ENCODE results near the gene PLEK2. TPM values are rescaled to one million over a fixed set of nuclear protein-coding genes. Genes with fewer than 3 reads are reported as not detected.
"Not testable (repeated sequence)": the region's sequence is repeated elsewhere in the genome, so short reads cannot be mapped to it uniquely, and the experiment has no call there.

The PLEK2 gene
- total RNA-seq, 1 experiment from 2014 or later = 1.3 TPM

GRCh38 chr14:67343601-67344230 lies 68.2 kb downstream of the PLEK2 start:
- TF ChIP-seq E2F4 (CRISPR knock-in tag; IDR thresholded peaks at IDR 0.05; ENCODE audit: borderline replicate concordance, low read depth) (no peak), MXD4 (CRISPR knock-in tag; IDR thresholded peaks at IDR 0.05; ENCODE audit: borderline replicate concordance) (no peak), ZNF263 (CRISPR knock-in tag; IDR thresholded peaks at IDR 0.05; ENCODE audit: low read depth) (no peak), KAT7 (CRISPR knock-in tag; IDR thresholded peaks at IDR 0.05; ENCODE audit: borderline replicate concordance) (no peak), FOXP1 (CRISPR knock-in tag; IDR thresholded peaks at IDR 0.05; ENCODE audit: borderline replicate concordance) (no peak), JUN (CRISPR knock-in tag; IDR thresholded peaks at IDR 0.05) (no peak), AR (CRISPR knock-in tag; IDR thresholded peaks at IDR 0.05) (no peak), CREB1 (CRISPR knock-in tag; IDR thresholded peaks at IDR 0.05) (no peak), ATF3 (CRISPR knock-in tag; conservative IDR thresholded peaks at IDR 0.05) (no peak), AFF4 (CRISPR knock-in tag; IDR thresholded peaks at IDR 0.05; ENCODE audit: borderline replicate concordance) (no peak), IRF1 (CRISPR knock-in tag; IDR thresholded peaks at IDR 0.05) (no peak), CDX4 (CRISPR knock-in tag; IDR thresholded peaks at IDR 0.05; ENCODE audit: borderline replicate concordance) (no peak), MLX (CRISPR knock-in tag; IDR thresholded peaks at IDR 0.05) (no peak), ZNF532 (CRISPR knock-in tag; IDR thresholded peaks at IDR 0.05; ENCODE audit: borderline replicate concordance) (no peak), NR3C1 (CRISPR knock-in tag; conservative IDR thresholded peaks at IDR 0.05; ENCODE audit: low read depth) (no peak), GRHL2 (CRISPR knock-in tag; IDR thresholded peaks at IDR 0.05; ENCODE audit: insufficient replicate concordance, severe bottlenecking) (no peak)
- Mint-ChIP-seq H3K9me3 (0 out of 2 replicates have a peak, but pooled peaks cover 3% of the 10 kb centered on the region), H3K36me3 (peaks cover 45% of the 10 kb centered on the region), H3K27ac (no peak overlapping the region), H3K4me1 (no peaks in the 10 kb centered on the region), H3K4me3 (no peak overlapping the region), H3K27me3 (ENCODE audit: low read depth) (no peaks in the 10 kb centered on the region)
- no peak for DNase-seq (ENCODE audit: low spot score)
- ChIA-PET POLR2A (no interaction called here), CTCF (no interaction called here)
- ATAC-seq = no peak

- H3K27me3 Mint-ChIP-seq (ENCODE audit: low read depth); DNase-seq (ENCODE audit: low spot score); H3K9me3 Mint-ChIP-seq; CTCF ChIA-PET; H3K4me3 Mint-ChIP-seq; ATAC-seq; POLR2A ChIA-PET; H3K4me1 Mint-ChIP-seq; H3K27ac Mint-ChIP-seq: not testable (repeated sequence)
- peaks cover 54% of the 10 kb centered on the region for H3K36me3 Mint-ChIP-seq
These were observed 70.7 kb downstream of the PLEK2 start for GRCh38 chr14:67341231-67341630.
